Epithelial cell of esophagus (primary cell): Measurements from ENCODE around the gene GNG12.

Experiments
- DNase-seq: peaks from one replicate; pipeline ENCODE4 v3.0.0; 2010; ENCODE audit warnings: low read depth
- H3K4me3 ChIP-seq: 2 replicates; pipeline ENCODE4 v1.5.1; 2011; ENCODE audit warnings: mild to moderate bottlenecking, low read length, control low read depth
- TF ChIP-seq, protein P1 (sequence below): IDR thresholded peaks from 2 replicates; pipeline ENCODE4 v1.5.1; 2011; ENCODE audit warnings: low read depth, mild to moderate bottlenecking, low read length, control low read depth, inconsistent platforms; ENCODE audit not compliant: insufficient read depth; ENCODE audit errors: missing control alignments

Gene GNG12

DNA sequence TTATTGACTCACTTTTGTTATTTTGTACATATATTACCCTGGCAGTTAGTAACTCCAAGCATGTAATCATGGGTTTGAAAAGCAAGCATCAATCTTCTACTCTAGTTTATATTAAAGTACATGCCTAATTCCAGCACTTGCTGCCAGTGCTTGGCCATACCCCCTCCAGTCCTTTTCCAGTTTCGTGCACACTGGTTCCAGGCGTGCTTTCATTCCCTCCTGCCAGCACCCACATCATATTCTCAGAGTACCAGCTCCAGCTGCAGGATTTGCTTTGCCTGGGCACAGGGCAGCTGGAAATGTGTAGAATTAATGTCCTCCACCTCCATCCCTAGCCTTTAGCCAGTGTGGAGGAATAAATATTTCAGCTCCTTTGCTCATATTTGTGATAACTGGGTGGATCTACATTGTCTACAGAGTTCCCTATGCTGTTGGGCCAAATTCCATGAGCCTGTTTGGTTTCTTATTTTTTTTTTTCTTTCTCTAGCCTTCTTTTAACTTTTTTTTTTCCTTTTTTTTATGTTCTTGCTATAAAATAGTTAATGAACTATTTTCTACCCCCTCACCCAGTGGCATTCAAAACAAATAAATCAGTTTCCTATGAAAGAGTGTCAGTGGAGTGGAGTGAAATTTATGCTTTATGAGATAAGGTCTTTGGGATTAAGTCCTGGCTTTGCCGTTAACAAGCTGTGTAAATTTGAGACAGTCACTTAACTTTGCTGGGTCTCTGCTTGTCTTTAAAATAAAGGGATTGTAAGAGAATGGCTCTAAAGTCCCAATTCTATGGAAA lies 2.6 kb upstream of the GNG12 start:
- TF ChIP-seq, protein P1, sequence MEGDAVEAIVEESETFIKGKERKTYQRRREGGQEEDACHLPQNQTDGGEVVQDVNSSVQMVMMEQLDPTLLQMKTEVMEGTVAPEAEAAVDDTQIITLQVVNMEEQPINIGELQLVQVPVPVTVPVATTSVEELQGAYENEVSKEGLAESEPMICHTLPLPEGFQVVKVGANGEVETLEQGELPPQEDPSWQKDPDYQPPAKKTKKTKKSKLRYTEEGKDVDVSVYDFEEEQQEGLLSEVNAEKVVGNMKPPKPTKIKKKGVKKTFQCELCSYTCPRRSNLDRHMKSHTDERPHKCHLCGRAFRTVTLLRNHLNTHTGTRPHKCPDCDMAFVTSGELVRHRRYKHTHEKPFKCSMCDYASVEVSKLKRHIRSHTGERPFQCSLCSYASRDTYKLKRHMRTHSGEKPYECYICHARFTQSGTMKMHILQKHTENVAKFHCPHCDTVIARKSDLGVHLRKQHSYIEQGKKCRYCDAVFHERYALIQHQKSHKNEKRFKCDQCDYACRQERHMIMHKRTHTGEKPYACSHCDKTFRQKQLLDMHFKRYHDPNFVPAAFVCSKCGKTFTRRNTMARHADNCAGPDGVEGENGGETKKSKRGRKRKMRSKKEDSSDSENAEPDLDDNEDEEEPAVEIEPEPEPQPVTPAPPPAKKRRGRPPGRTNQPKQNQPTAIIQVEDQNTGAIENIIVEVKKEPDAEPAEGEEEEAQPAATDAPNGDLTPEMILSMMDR = no peak
- H3K4me3 ChIP-seq = no peak overlapping the region
- DNase-seq = no peak

DNA sequence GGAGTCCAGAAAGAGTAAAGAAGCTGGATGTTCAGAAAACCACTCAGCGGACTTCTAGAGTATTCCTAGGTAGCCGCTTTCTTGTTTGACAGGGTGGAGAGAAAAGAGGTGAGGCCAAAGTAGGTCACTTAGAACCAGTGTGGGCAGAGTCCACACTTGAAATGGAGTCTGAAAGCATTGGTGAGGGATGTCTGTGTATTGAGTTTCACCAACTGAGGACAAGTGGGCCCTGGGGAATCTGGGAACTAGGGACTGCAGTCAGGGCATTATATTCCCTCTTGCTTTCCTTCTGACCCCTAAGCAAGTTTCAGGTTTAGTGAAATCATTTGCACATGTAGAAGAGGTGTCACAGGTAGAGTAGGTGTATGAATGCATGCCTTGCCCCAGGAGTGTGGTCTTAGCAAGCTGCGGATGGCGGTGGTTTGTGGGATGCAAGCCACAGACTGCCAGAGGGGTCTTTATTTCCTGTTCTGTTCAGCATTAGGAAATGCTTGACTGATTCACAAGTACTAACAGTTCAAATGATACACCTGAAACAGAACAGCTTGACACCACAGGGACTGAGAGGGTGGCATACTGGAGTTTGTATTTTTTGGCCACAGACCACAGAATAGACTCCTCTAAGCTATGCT lies 1.1 kb upstream of the GNG12 start:
- TF ChIP-seq, protein P1 = no peak
- peak; percentile 46 for DNase-seq
- H3K4me3 ChIP-seq = no peak overlapping the region

DNA sequence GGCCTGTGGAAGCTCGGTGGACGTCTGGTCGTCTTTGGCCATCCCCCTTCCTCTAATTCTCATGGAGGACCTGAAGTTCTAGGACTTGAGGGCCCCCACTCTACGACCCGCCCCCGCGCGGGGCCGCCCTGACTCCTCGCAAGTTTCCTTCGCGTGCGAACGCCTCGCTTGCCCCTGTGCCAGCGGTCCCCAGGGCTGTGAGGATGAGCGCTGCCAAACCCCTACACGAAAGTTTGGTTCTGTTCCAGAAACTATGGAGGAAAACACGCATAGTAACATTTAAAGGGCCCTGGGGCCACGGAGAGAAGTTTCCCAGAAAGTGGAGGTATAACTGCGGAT lies 304 bp upstream of the GNG12 start:
- no peak for DNase-seq
- H3K4me3 ChIP-seq = peak overlapping the region; percentile 81
- TF ChIP-seq, protein P1 = no peak

DNA sequence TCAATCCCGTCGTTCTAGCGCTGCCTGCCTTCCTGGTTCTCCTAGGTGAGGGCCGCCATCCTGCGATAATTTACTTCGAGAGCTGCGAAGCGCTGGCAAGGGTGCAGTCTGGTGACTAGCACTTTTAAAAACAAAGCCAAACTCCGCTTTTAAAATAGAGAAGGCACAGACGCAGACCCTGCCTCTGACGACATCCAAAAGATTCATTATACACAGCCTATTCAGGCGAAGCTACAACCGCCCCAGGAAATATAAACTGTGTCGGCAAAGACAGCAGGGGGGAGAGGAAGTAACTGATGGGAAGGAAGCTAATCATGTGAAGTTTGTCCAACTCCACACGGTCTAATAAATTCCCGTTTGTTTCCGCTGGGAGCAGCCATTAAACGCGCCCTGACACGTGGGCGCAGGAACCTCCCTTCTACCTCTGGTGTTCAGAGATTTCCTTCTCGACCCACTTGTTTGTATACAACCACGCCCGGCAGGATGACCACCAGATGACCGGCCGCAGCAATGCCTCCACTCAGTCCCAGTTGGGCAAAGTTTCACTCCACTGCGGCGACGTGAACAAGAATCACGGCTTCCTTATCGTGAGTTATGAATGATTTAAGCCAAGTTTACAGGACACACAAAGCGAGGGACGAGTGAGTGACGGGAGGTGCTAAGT lies 1.3 kb downstream of the GNG12 start:
- TF ChIP-seq, protein P1 = no peak
- H3K4me3 ChIP-seq = peak overlapping the region; percentile 81
- DNase-seq = peak; percentile 72

DNA sequence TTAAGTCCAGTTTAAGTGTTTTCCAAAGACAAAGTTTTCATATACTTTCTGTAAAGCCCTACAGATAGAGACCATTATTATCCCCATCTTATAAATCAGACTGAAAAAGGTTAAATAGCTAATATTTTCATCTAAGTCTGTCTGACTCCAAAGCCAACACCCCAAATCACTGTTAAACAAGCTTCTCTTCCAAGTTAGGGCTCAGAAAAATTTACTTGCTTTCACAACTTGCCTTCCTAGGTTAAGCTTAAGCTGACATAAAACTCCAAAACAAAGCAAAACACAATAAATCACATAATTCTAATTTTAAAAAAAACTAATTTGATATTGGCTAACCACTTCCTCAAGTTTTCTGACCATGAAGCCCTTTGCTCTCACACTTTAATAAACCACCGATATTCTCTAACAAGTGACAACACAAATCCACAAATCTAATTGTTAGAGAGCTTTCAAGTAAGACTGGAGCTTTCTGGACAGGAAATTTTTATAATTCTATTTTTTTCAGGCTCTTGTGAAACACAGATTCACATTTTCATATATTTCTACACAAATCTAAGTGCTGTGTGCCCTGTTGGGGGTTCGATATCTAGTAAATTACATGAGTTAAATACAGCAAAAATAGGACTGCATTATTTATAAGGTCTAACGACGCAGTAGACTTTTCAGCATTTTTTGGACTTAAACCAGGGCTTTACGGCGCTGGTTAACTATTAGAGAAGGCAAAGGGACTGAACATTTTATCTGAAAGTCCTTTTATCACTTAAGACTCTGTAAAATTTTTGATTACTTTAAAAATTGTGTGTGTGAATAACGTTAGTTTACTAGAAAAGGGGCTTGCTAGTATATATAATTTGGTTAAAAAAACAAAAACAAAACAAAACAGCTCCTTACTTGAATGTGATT lies 2.1 kb downstream of the GNG12 start:
- TF ChIP-seq, protein P1 = no peak
- no peak for DNase-seq

GRCh38 chr1:67830226-67830625 lies 3.0 kb downstream of the GNG12 start:
- TF ChIP-seq, protein P1 = no peak
- no peak overlapping the region for H3K4me3 ChIP-seq
- peak; percentile 51 for DNase-seq

More for the DNA sequence above, 2.1 kb downstream of the GNG12 start:
- H3K4me3 ChIP-seq = peak overlapping the region; percentile 81
